ENCODE data around the gene OR7C1. TPM values are rescaled to one million over a fixed set of nuclear protein-coding genes. Genes with fewer than 3 reads are reported as not detected.
"Not testable (repeated sequence)": the region's sequence is repeated elsewhere in the genome, so short reads cannot be mapped to it uniquely, and the experiment has no call there.

Gene OR7C1
- total RNA-seq, 4 donors from 2014 or later = not detected

GRCh38 chr19:14782626-14783409 is 52.2 kb downstream of the OR7C1 start:
- Histone ChIP-seq H3K4me3 (no peak overlapping the region), H3K9me3 (no peaks in the 10 kb centered on the region), H3K36me3 (no peaks in the 10 kb centered on the region), H3K4me1 (no peaks in the 10 kb centered on the region), H3K27me3 (no peaks in the 10 kb centered on the region), H3K27ac (peak overlapping the region in 1 of 4 donors; percentile 48)
- DNase-seq = peak in 1 of 3 donors; percentile 40
- TF ChIP-seq CTCF (IDR thresholded peaks at IDR 0.05) = no peak
- no peak for TF ChIP-seq POLR2A (IDR thresholded peaks at IDR 0.05)

DNA sequence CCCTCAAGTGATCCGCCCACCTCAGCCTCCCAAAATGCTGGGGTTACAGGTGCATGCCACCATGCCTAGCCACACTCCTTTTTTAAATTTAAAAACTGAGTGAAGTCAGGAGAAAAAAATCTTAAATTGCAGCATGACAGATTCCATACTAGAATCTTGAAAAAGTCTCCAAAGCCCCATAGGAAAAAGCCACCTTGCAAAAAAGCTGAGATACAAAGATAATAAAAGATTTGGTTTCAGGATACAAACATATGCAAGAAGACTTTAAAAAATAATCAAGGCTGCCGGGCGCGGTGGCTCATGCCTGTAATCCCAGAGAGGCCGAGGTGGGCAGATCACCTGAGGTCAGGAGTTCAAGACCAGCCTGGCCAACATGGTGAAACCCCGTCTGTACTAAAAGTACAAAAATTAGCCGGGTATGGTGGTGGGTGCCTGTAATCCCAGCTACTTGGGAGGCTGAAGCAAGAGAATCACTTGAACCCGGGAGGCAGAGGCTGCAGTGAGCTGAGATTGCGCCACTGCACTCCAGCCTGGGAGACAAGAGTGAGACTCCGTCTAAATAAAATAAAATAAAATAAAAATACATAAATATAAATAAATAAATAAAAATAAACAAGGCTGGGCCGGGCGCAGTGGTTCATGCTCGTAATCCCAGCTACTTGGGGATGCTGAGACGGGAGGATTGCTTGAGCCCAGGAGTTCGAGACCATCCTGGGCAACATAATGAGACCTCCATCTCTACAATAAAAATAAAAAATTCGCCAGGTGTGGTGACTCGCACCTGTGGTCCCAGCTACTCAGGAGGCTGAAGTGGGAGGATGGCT is 53.1 kb downstream of the OR7C1 start:
- H3K27ac ChIP-seq, H3K27me3 ChIP-seq, H3K4me1 ChIP-seq: not testable (repeated sequence)

DNA sequence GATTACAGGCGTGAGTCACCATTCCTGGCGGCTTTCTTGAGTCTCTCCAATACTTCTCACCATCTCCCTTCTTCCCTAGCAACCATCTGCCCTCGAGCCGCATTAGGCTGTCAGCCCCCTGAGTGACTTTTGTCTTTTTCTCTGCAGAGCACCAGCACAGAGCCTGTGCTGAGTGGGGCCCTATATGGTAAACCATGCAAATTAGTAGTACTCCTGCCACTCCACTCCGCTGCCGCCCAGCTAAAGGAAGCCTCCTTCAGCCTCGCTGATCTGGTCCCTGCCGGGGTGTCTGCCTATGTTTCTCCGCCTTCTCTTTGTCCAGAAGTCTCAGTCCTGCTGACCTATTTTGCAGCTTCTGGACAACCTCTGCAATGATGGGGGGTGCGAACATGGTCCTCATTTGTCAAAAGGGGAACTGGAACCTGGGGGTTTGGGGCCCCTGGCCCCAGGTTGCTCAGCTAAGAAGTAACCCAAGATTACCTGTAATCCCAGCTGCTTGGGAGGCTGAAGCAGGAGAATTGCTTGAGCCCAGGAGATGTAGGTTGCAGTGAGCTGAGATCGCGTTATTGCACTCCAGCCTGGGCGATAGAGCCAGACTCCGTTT is 54.3 kb downstream of the OR7C1 start:
- H3K27me3 ChIP-seq, H3K4me3 ChIP-seq, H3K36me3 ChIP-seq, H3K9me3 ChIP-seq, H3K4me1 ChIP-seq, H3K27ac ChIP-seq: not testable (repeated sequence)
- DNase-seq = peak in 1 of 3 donors; percentile 5

More for the DNA sequence above, 53.1 kb downstream of the OR7C1 start:
- not testable (repeated sequence) for H3K9me3 ChIP-seq, H3K4me3 ChIP-seq, H3K36me3 ChIP-seq
- peak in 1 of 3 donors; percentile 28 for DNase-seq

GRCh38 chr19:14779151-14779550 is 55.8 kb downstream of the OR7C1 start:
- H3K27ac ChIP-seq = no peak overlapping the region
- H3K9me3 ChIP-seq = no peaks in the 10 kb centered on the region
- no peak for TF ChIP-seq CTCF (IDR thresholded peaks at IDR 0.05)
- peaks cover 0 to 7% (median 0%) of the 10 kb centered on the region in 4 donors for H3K4me1 ChIP-seq
- H3K36me3 ChIP-seq = no peaks in the 10 kb centered on the region
- no peaks in the 10 kb centered on the region for H3K27me3 ChIP-seq
- no peak overlapping the region for H3K4me3 ChIP-seq
- DNase-seq = peak in 1 of 3 donors; percentile 26

DNA sequence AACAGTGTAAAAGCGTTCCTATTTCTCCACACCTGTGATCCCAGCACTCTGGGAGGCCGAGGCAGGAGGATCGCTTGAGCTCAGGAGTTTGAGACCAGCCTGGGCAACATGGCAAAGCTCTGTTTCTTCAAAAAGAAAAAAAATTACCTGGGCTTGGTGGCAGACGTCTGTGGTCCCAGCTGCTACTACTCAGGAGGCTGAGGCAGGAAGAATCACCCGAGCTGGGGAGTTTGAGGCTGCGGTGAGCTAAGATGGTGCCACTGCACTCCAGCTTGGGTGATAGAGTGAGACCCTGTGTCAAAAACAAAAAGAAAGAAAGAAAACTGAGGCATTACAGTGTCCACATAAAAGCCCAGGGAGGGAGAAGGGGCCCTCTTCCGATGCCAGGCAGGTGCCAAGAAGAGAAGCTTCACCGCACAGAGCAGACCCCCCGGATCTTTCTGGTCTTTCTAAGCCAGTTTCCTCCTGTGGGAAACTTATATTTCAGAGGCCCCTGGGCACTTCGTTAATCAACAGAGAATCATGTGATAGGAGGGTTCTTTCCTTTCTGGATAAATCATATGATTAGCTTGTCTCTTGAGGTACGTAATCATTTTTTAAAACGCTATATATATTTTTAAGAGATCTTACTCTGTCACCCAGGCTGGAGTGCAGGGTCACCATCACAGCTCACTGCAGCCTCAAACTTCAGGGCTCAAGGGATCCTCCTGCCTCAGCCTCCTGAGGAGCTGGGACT is 56.7 kb downstream of the OR7C1 start, which contains the start of gene ADGRE2:
Gene ADGRE2 (minus strand): TSS at position 451 of the 736 bp plus-strand sequence. CDS start 1,804 bp downstream, outside the sequence.
- H3K4me1 ChIP-seq, H3K27me3 ChIP-seq, H3K9me3 ChIP-seq, H3K36me3 ChIP-seq, H3K4me3 ChIP-seq, H3K27ac ChIP-seq: not testable (repeated sequence)
- DNase-seq = peak in 1 of 3 donors; percentile 23

GRCh38 chr19:14777645-14778044 is 57.3 kb downstream of the OR7C1 start:
- H3K27me3 ChIP-seq, DNase-seq, H3K27ac ChIP-seq, H3K9me3 ChIP-seq, H3K4me1 ChIP-seq, H3K4me3 ChIP-seq, H3K36me3 ChIP-seq: not testable (repeated sequence)

- H3K27ac ChIP-seq = peak overlapping the region in 2 of 4 donors; percentile 17 to 31
- H3K4me1 ChIP-seq = peaks cover 0 to 7% (median 0%) of the 10 kb centered on the region in 4 donors
- TF ChIP-seq CTCF (IDR thresholded peaks at IDR 0.05) (no peak), POLR2A (IDR thresholded peaks at IDR 0.05) (no peak)
- H3K27me3 ChIP-seq = no peaks in the 10 kb centered on the region
- no peaks in the 10 kb centered on the region for H3K36me3 ChIP-seq
- H3K4me3 ChIP-seq = peak overlapping the region in 3 of 4 donors; percentile 19 to 44 (median 40)
- DNase-seq = peak in 2 of 3 donors; percentile 31 to 49
- H3K9me3 ChIP-seq = no peaks in the 10 kb centered on the region
Observed at GRCh38 chr19:14775869-14776586, 59.0 kb downstream of the OR7C1 start.

DNA sequence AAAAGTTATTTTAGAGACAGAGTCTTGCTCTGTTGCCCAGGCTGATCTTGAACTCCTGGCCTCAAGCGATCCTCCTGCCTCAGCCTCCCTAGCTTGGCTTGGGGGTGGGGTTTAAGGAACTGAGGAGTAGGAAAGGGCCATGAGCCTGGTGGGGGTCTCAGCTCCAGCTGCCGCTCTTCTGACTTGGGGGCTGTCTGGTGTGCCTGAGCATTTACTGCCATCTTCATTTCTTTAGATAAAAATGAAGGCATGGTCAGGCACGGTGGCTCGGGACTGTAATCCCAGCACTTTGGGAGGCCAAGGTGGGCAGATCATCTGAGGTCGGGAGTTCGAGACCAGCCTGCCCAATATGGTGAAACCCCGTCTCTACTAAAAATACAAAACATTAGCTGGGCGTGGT is 59.7 kb downstream of the OR7C1 start:
- peak overlapping the region in 3 of 4 donors; percentile 3 to 44 (median 40) for H3K4me3 ChIP-seq
- H3K27ac ChIP-seq, H3K27me3 ChIP-seq, H3K9me3 ChIP-seq, H3K4me1 ChIP-seq, H3K36me3 ChIP-seq: not testable (repeated sequence)
- peak in 1 of 3 donors; percentile 9 for DNase-seq

Measured in Peyer's patch (tissue), 4 donors.